Peyer's patch (tissue), 4 donors: ENCODE results near the gene ABLIM2.

ENCODE experiments used
- CTCF ChIP-seq, 6 experiments: fragments of 450-650 bp in 4 of 6; fragments of 200-600 bp in 2 of 6; sonication (generic) in 1 of 6; IDR thresholded peaks; one replicate each; pipeline ENCODE4 v1.5.1; 2017 to 2019; ENCODE audit warnings: antibody characterized with exemption in 6 of 6, mild to moderate bottlenecking in 3 of 6, moderate library complexity in 1 of 6
- POLR2A ChIP-seq, 2 donors: fragments of 450-650 bp; IDR thresholded peaks; one replicate each; pipeline ENCODE4 v1.5.1; 2017; ENCODE audit warnings: antibody characterized with exemption in 2 of 2, mild to moderate bottlenecking in 2 of 2, moderate library complexity in 2 of 2

GRCh38 chr4:8067945-8068896 is 90.4 kb downstream of the ABLIM2 start:
- TF ChIP-seq CTCF (IDR thresholded peaks at IDR 0.05), result no peak
- no peak for TF ChIP-seq POLR2A (IDR thresholded peaks at IDR 0.05)
